HepG2 (cell line): ENCODE data around the gene TMEM86B. TPM values are rescaled to one million over a fixed set of nuclear protein-coding genes. Genes with fewer than 3 reads are reported as not detected.

Source experiments
- ATAC-seq: fragments of 200-7000 bp; cut with Tn5 transposase; 3 replicates; pipeline ENCODE4 v1.9.1; 2020; ENCODE audit warnings: mild to moderate bottlenecking, moderate library complexity
- BruUV-seq: library from RNA; stranded (reverse); fragments of 400-500 nt; replicated peaks from 2 replicates; lab custom pipeline; 2021; lab: Mats Ljungman, UMichigan
- CTCF ChIA-PET: fragments of 300-600 bp; formaldehyde crosslinking; extraction: SDS; loops from one replicate; lab custom pipeline; 2021; ENCODE audit warnings: low total read pairs, inconsistent platforms, low intra/inter-chr PET ratio; lab: Yijun Ruan, JAX
- POLR2A ChIA-PET: fragments of 350-600 bp; sonication (Branson Sonifier 250); formaldehyde crosslinking; loops from one replicate; lab custom pipeline; 2020; ENCODE audit warnings: antibody characterized with exemption, inconsistent platforms; lab: Yijun Ruan, JAX
- DNase-seq: peaks from one replicate; pipeline ENCODE4 v3.0.0-alpha.2; 2015; ENCODE audit warnings: low spot score
- FAIRE-seq: peaks from 3 replicates; lab custom pipeline; 2011; peaks lifted over from hg19 to GRCh38; lab: Jason Lieb, UNC
- H2AFZ ChIP-seq: one replicate; pipeline ENCODE4 v1.6.1; 2011; ENCODE audit warnings: low read length, inconsistent platforms
- H3K27ac ChIP-seq: fragments of 300-600 bp; 3 replicates; pipeline ENCODE4 v1.8.0; 2011; ENCODE audit warnings: mixed run types, mild to moderate bottlenecking, mixed read lengths, low read length, inconsistent platforms; ENCODE audit not compliant: insufficient read depth; ENCODE audit errors: extremely low read length
- H3K27me3 ChIP-seq, 2 experiments: fragments of 200-600 bp in 1 of 2; 2 replicates in 1 of 2; 3 replicates in 1 of 2; pipeline versions ENCODE4 v1.6.0 to v1.8.0; 2011; ENCODE audit warnings: low read length in 2 of 2, mild to moderate bottlenecking in 2 of 2, moderate library complexity in 2 of 2, inconsistent platforms in 1 of 2; ENCODE audit not compliant: insufficient read depth in 2 of 2, control insufficient read depth in 1 of 2
- H3K36me3 ChIP-seq, 2 experiments: fragments of 200-600 bp in 1 of 2; replicated peaks in 1 of 2; 2 replicates in 1 of 2; 3 replicates in 1 of 2; pipeline versions ENCODE4 v1.5.1 to v1.8.0; 2011; ENCODE audit warnings: low read length in 2 of 2, inconsistent platforms in 1 of 2; ENCODE audit not compliant: insufficient read depth in 2 of 2, control insufficient read depth in 1 of 2
- H3K4me1 ChIP-seq: 2 replicates; pipeline ENCODE4 v1.5.1; 2012; ENCODE audit warnings: low read length, inconsistent platforms; ENCODE audit not compliant: insufficient read depth
- H3K4me2 ChIP-seq: 2 replicates; pipeline ENCODE4 v1.6.0; 2011; ENCODE audit warnings: low read depth, low read length, inconsistent platforms
- H3K4me3 ChIP-seq, 3 experiments: fragments of 200-600 bp in 1 of 3; sonication (generic), shearing (Covaris generic) in 1 of 3; replicated peaks in 1 of 3; 2 replicates each; pipeline ENCODE4 v1.5.1; 2011 to 2016; ENCODE audit warnings: low read length in 3 of 3, inconsistent platforms in 2 of 3, low read depth in 2 of 3, mild to moderate bottlenecking in 2 of 3, control low read depth in 1 of 3, mixed read lengths in 1 of 3; ENCODE audit not compliant: insufficient read depth in 1 of 3
- H3K79me2 ChIP-seq: one replicate; pipeline ENCODE4 v1.6.1; 2011; ENCODE audit warnings: low read length, inconsistent platforms; ENCODE audit not compliant: insufficient read depth
- H3K9ac ChIP-seq: 2 replicates; pipeline ENCODE4 v1.6.0; 2011; ENCODE audit warnings: mild to moderate bottlenecking, low read depth, low read length, inconsistent platforms; ENCODE audit not compliant: insufficient read depth
- H3K9me3 ChIP-seq: 2 replicates; pipeline ENCODE4 v1.5.1; 2012; ENCODE audit warnings: mild to moderate bottlenecking, low read length
- H4K20me1 ChIP-seq: 2 replicates; pipeline ENCODE4 v1.6.0; 2011; ENCODE audit warnings: inconsistent platforms, mild to moderate bottlenecking, low read length, moderate library complexity; ENCODE audit not compliant: insufficient read depth
- ARID2 ChIP-seq: sonication (generic); formaldehyde crosslinking; IDR thresholded peaks from 2 replicates; pipeline ENCODE4 v1.8.1; 2022; ENCODE audit warnings: mild to moderate bottlenecking, missing genetic modification reagents, borderline replicate concordance
- ATM ChIP-seq: fragments of 450-650 bp; IDR thresholded peaks from 2 replicates; pipeline ENCODE4 v1.7.1; 2017; ENCODE audit warnings: mild to moderate bottlenecking, borderline replicate concordance
- CHCHD3 ChIP-seq: sonication (generic); formaldehyde crosslinking; IDR thresholded peaks from 2 replicates; pipeline ENCODE4 v1.8.0; 2022; ENCODE audit warnings: mild to moderate bottlenecking, missing genetic modification reagents, moderate library complexity
- CREM ChIP-seq, 2 experiments: sonication (generic) in 1 of 2; formaldehyde crosslinking in 1 of 2; IDR thresholded peaks; 2 replicates each; pipeline versions ENCODE4 v1.4.0 to v1.6.1; 2016 to 2020; ENCODE audit warnings: antibody characterized with exemption in 1 of 2, mild to moderate bottlenecking in 1 of 2, missing genetic modification reagents in 1 of 2
- FOXO1 ChIP-seq: sonication (generic); formaldehyde crosslinking; IDR thresholded peaks from 2 replicates; pipeline ENCODE4 v1.4.0; 2020; ENCODE audit warnings: missing genetic modification reagents
- GATAD2A ChIP-seq: IDR thresholded peaks from 2 replicates; pipeline ENCODE4 v1.6.1; 2016
- HOXA7 ChIP-seq: sonication (generic); formaldehyde crosslinking; IDR thresholded peaks from 2 replicates; pipeline ENCODE4 v1.8.1; 2022; ENCODE audit warnings: mild to moderate bottlenecking, missing genetic modification reagents, moderate library complexity
- NBN ChIP-seq: fragments of 450-650 bp; conservative IDR thresholded peaks from 2 replicates; pipeline ENCODE4 v1.6.1; 2017
- RNF2 ChIP-seq: fragments of 450-650 bp; conservative IDR thresholded peaks from 2 replicates; pipeline ENCODE4 v1.6.1; 2016; ENCODE audit warnings: low read depth
- SP4 ChIP-seq: sonication (generic); formaldehyde crosslinking; IDR thresholded peaks from 2 replicates; pipeline ENCODE4 v1.8.1; 2023; ENCODE audit warnings: mild to moderate bottlenecking, missing genetic modification reagents
- TMF1 ChIP-seq: sonication (generic); formaldehyde crosslinking; IDR thresholded peaks from 2 replicates; pipeline ENCODE4 v1.8.1; 2022; ENCODE audit warnings: low read depth, missing genetic modification reagents
- ZC3H4 ChIP-seq: sonication (generic); formaldehyde crosslinking; IDR thresholded peaks from 2 replicates; pipeline ENCODE4 v1.4.0; 2020; ENCODE audit warnings: missing genetic modification reagents, borderline replicate concordance
- ZFY ChIP-seq: sonication (generic); formaldehyde crosslinking; IDR thresholded peaks from 2 replicates; pipeline ENCODE4 v1.4.0; 2020; ENCODE audit warnings: missing genetic modification reagents
- ZNF329 ChIP-seq: sonication (generic); formaldehyde crosslinking; IDR thresholded peaks from 2 replicates; pipeline ENCODE4 v1.9.0; 2021; ENCODE audit warnings: low read depth, mild to moderate bottlenecking, missing genetic modification reagents
- WGBS: methylation state at CpG from one replicate; pipeline ENCODE4 v1.1.6; 2017; ENCODE audit warnings: low lambda C conversion rate; 5-methylcytosine and 5-hydroxymethylcytosine counted together
- in situ Hi-C: cut with HindIII; loops from 2 replicates; pipeline ENCODE4 v1.10.0; 2017; ENCODE audit warnings: low pct_unique_long_range_greater_than_20kb; ENCODE audit not compliant: extremely low pct_ligation_motif_present
- intact Hi-C: fragments of 100-400 bp; cut with micrococcal nuclease; formaldehyde crosslinking; loops from one replicate; pipeline ENCODE4 v1.10.0; 2022; ENCODE audit not compliant: unreplicated experiment
- polyA plus RNA-seq, 8 experiments: library from polyadenylated mRNA; depleted of rRNA in 3 of 8; stranded (reverse) in 7 of 8; unstranded in 1 of 8; fragments of >200 nt; fragmentation: Illumina TruSeq in 4 of 8; extraction: Trizol in 4 of 8; gene quantifications; 2 replicates each; pipeline versions ENCODE4 v1.2.1 to v1.2.3, GENCODE V29; 2011 to 2016; ENCODE audit warnings: low read depth in 4 of 8, missing spikeins in 1 of 8, mixed read lengths in 1 of 8; ENCODE audit not compliant: insufficient read depth in 1 of 8
- total RNA-seq, 5 experiments: library from RNA; depleted of rRNA; stranded (reverse); fragments of >200 nt; fragmentation: Illumina TruSeq; extraction: Trizol; gene quantifications; 2 replicates each; pipeline ENCODE4 v1.2.3, GENCODE V29; 2016; ENCODE audit warnings: low read depth in 1 of 5
- TF ChIP-seq, protein P1 (sequence below): sonication (generic); formaldehyde crosslinking; IDR thresholded peaks from 2 replicates; pipeline ENCODE4 v1.5.0; 2020; ENCODE audit warnings: mild to moderate bottlenecking, missing genetic modification reagents, borderline replicate concordance

Gene TMEM86B
- total and polyA plus RNA-seq, 2 of the 13 experiments (the other 11 are each of a cell fraction or from before 2014, with no cell fraction given), result 7.7 to 9.6 TPM

GRCh38 chr19:55277494-55277893, 48.9 kb upstream of the TMEM86B start:
- no peak for FAIRE-seq

More at GRCh38 chr19:55277494-55277893, 48.9 kb upstream of the TMEM86B start:
- Histone ChIP-seq H3K4me1 (peaks cover 24% of the 10 kb centered on the region), H3K36me3 (peaks cover 7 to 33% of the 10 kb centered on the region in 2 experiments; a peak in 3 of 5 replicates), H3K4me3 (no peak overlapping the region), H3K4me2 (no peak overlapping the region), H3K79me2 (peaks cover 6% of the 10 kb centered on the region), H3K9me3 (no peaks in the 10 kb centered on the region), H2AFZ (no peak overlapping the region), H4K20me1 (no peaks in the 10 kb centered on the region), H3K27ac (no peak overlapping the region), H3K9ac (no peak overlapping the region), H3K27me3 (no peaks in the 10 kb centered on the region; a peak in 1 of 5 replicates)
- no peak for DNase-seq
- intact Hi-C loops, result no loop called here
- CTCF ChIA-PET, result no interaction called here
- in situ Hi-C loops, result no loop called here
- no peak for TF ChIP-seq CHCHD3 (CRISPR knock-in tag)
- no peak for TF ChIP-seq HOXA7 (CRISPR knock-in tag)
- TF ChIP-seq NBN, result no peak
- no peak for TF ChIP-seq TMF1 (CRISPR knock-in tag)
- no peak for TF ChIP-seq ZFY (CRISPR knock-in tag)
- no peak for TF ChIP-seq CREM (IDR thresholded peaks at IDR 0.05)
- no peak for TF ChIP-seq CREM (CRISPR knock-in tag; IDR thresholded peaks at IDR 0.05)
- no peak for TF ChIP-seq GATAD2A (CRISPR knock-in tag)
- TF ChIP-seq ZC3H4 (CRISPR knock-in tag), result no peak
- no peak for TF ChIP-seq RNF2
- TF ChIP-seq ZNF329, result no peak
- no peak for TF ChIP-seq SP4 (CRISPR knock-in tag)
- TF ChIP-seq ARID2 (CRISPR knock-in tag), result no peak
- no peak for TF ChIP-seq FOXO1
- TF ChIP-seq, protein P1, sequence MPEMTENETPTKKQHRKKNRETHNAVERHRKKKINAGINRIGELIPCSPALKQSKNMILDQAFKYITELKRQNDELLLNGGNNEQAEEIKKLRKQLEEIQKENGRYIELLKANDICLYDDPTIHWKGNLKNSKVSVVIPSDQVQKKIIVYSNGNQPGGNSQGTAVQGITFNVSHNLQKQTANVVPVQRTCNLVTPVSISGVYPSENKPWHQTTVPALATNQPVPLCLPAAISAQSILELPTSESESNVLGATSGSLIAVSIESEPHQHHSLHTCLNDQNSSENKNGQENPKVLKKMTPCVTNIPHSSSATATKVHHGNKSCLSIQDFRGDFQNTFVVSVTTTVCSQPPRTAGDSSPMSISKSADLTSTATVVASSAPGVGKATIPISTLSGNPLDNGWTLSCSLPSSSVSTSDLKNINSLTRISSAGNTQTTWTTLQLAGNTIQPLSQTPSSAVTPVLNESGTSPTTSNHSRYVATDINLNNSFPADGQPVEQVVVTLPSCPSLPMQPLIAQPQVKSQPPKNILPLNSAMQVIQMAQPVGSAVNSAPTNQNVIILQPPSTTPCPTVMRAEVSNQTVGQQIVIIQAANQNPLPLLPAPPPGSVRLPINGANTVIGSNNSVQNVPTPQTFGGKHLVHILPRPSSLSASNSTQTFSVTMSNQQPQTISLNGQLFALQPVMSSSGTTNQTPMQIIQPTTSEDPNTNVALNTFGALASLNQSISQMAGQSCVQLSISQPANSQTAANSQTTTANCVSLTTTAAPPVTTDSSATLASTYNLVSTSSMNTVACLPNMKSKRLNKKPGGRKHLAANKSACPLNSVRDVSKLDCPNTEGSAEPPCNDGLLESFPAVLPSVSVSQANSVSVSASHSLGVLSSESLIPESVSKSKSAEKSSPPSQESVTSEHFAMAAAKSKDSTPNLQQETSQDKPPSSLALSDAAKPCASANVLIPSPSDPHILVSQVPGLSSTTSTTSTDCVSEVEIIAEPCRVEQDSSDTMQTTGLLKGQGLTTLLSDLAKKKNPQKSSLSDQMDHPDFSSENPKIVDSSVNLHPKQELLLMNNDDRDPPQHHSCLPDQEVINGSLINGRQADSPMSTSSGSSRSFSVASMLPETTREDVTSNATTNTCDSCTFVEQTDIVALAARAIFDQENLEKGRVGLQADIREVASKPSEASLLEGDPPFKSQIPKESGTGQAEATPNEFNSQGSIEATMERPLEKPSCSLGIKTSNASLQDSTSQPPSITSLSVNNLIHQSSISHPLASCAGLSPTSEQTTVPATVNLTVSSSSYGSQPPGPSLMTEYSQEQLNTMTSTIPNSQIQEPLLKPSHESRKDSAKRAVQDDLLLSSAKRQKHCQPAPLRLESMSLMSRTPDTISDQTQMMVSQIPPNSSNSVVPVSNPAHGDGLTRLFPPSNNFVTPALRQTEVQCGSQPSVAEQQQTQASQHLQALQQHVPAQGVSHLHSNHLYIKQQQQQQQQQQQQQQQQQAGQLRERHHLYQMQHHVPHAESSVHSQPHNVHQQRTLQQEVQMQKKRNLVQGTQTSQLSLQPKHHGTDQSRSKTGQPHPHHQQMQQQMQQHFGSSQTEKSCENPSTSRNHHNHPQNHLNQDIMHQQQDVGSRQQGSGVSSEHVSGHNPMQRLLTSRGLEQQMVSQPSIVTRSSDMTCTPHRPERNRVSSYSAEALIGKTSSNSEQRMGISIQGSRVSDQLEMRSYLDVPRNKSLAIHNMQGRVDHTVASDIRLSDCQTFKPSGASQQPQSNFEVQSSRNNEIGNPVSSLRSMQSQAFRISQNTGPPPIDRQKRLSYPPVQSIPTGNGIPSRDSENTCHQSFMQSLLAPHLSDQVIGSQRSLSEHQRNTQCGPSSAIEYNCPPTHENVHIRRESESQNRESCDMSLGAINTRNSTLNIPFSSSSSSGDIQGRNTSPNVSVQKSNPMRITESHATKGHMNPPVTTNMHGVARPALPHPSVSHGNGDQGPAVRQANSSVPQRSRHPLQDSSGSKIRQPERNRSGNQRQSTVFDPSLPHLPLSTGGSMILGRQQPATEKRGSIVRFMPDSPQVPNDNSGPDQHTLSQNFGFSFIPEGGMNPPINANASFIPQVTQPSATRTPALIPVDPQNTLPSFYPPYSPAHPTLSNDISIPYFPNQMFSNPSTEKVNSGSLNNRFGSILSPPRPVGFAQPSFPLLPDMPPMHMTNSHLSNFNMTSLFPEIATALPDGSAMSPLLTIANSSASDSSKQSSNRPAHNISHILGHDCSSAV (CRISPR knock-in tag), result no peak
- no peak for TF ChIP-seq ATM
- POLR2A ChIA-PET, result interaction anchor here (0.8 to 1.2 kb wide), 2 partner anchors 64 to 71 kb away, joined by 3 read pairs; no protein-coding TSS in a partner anchor
- ATAC-seq, result no peak
- WGBS, result 98% methylated on average over 13 of the region's 17 CpGs
- no TSS peak for BruUV-seq
